ENCODE results near the gene ZFYVE1.

The ZFYVE1 gene

DNA sequence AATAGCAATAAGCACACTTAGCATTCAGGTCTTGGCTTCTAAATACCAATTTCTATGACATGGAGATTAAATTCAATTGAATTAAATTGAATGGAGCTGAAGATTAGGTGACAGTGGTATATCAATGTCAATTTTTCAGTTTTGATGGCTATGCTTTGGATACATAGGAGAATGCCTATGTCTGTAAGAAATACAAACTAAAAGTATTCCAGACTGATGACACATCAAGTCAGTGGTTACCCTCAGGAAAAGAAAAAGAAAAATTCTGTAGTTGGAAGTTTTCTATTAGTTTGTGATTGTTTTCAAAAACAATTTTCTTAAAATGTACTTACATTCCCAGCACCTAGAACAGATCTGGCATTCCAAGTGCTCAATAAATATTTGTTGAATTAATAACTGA, 105.5 kb downstream of the ZFYVE1 start:
- TF ChIP-seq, protein P1, sequence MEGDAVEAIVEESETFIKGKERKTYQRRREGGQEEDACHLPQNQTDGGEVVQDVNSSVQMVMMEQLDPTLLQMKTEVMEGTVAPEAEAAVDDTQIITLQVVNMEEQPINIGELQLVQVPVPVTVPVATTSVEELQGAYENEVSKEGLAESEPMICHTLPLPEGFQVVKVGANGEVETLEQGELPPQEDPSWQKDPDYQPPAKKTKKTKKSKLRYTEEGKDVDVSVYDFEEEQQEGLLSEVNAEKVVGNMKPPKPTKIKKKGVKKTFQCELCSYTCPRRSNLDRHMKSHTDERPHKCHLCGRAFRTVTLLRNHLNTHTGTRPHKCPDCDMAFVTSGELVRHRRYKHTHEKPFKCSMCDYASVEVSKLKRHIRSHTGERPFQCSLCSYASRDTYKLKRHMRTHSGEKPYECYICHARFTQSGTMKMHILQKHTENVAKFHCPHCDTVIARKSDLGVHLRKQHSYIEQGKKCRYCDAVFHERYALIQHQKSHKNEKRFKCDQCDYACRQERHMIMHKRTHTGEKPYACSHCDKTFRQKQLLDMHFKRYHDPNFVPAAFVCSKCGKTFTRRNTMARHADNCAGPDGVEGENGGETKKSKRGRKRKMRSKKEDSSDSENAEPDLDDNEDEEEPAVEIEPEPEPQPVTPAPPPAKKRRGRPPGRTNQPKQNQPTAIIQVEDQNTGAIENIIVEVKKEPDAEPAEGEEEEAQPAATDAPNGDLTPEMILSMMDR (IDR thresholded peaks at IDR 0.05; ENCODE audit: insufficient read depth, low read depth, low read length, missing control alignments): no peak
- no peak for DNase-seq (ENCODE audit: low read depth)
- H3K4me3 ChIP-seq (ENCODE audit: low read depth, low read length): no peak overlapping the region

DNA sequence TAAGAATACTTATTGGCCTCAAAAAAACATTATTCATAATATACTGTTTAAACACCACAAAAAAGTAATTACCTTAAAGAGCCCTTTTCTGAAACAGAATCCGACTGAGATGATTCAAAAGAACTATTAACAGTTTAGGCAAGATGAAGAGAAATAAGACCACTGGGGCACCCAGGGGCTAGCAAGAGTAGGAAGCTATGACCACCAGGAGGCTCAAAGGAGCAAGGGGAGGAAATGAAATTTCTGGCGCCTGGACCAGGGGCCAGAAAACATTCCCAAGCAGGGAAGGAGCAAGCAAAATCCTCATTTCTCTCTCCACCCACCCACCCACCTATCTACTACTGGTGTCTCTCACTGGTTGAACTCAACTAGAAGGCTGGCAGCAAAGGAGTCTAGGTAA, 106.9 kb downstream of the ZFYVE1 start:
- DNase-seq (ENCODE audit: low read depth): no peak
- TF ChIP-seq, protein P1 (IDR thresholded peaks at IDR 0.05; ENCODE audit: insufficient read depth, low read depth, low read length, missing control alignments): no peak

More for the DNA sequence above, 106.9 kb downstream of the ZFYVE1 start:
- no peak overlapping the region for H3K4me3 ChIP-seq (ENCODE audit: low read depth, low read length)
